Tibial artery (tissue), 4 donors: ENCODE data around the gene USB1.
A peak's percentile ranks its signal among the peaks of the same experiment; 100 is the strongest.

Experiments
- DNase-seq, 2 donors: peaks; one replicate each; pipeline ENCODE4 v3.0.0-alpha.2; 2019
- H3K27ac ChIP-seq, 2 donors: fragments of 200-600 bp; sonication (generic) in 1 of 2; 1 replicate in 1 of 2; 2 replicates in 1 of 2; pipeline ENCODE4 v1.5.1; 2018 to 2019; ENCODE audit warnings: mild to moderate bottlenecking in 1 of 2
- H3K27me3 ChIP-seq, 2 donors: fragments of 200-600 bp; sonication (generic) in 1 of 2; one replicate each; pipeline versions ENCODE4 v1.5.1 to v1.6.0; 2016 to 2019
- H3K36me3 ChIP-seq, 3 donors: fragments of 200-600 bp; sonication (generic) in 2 of 3; one replicate each; pipeline ENCODE4 v1.5.1; 2016 to 2019; ENCODE audit warnings: mild to moderate bottlenecking in 2 of 3
- H3K4me1 ChIP-seq, 4 donors: fragments of 200-600 bp; sonication (generic) in 2 of 4; 1 replicate in 3 of 4; 2 replicates in 1 of 4; pipeline ENCODE4 v1.5.1; 2016 to 2019
- H3K4me3 ChIP-seq, 2 donors: fragments of 200-600 bp; sonication (generic) in 1 of 2; 1 replicate in 1 of 2; 2 replicates in 1 of 2; pipeline ENCODE4 v1.5.1; 2018 to 2019; ENCODE audit warnings: mild to moderate bottlenecking in 2 of 2
- H3K9me3 ChIP-seq, 3 donors: fragments of 200-600 bp; sonication (generic) in 1 of 3; one replicate each; pipeline ENCODE4 v1.5.1; 2016 to 2019
- intact Hi-C: fragments of 100-400 bp; cut with DNase I; formaldehyde crosslinking; loops from one replicate; pipeline ENCODE4 v1.15.0; 2023; ENCODE audit warnings: low total_unique reads
- TF ChIP-seq, protein P1 (sequence below), 2 experiments: fragments of 200-600 bp in 1 of 2; fragments of 450-650 bp in 1 of 2; IDR thresholded peaks; one replicate each; pipeline ENCODE4 v1.5.1; 2017 to 2019; ENCODE audit warnings: antibody characterized with exemption in 2 of 2, mild to moderate bottlenecking in 1 of 2, moderate library complexity in 1 of 2

The USB1 gene, protein sequence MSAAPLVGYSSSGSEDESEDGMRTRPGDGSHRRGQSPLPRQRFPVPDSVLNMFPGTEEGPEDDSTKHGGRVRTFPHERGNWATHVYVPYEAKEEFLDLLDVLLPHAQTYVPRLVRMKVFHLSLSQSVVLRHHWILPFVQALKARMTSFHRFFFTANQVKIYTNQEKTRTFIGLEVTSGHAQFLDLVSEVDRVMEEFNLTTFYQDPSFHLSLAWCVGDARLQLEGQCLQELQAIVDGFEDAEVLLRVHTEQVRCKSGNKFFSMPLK

DNA sequence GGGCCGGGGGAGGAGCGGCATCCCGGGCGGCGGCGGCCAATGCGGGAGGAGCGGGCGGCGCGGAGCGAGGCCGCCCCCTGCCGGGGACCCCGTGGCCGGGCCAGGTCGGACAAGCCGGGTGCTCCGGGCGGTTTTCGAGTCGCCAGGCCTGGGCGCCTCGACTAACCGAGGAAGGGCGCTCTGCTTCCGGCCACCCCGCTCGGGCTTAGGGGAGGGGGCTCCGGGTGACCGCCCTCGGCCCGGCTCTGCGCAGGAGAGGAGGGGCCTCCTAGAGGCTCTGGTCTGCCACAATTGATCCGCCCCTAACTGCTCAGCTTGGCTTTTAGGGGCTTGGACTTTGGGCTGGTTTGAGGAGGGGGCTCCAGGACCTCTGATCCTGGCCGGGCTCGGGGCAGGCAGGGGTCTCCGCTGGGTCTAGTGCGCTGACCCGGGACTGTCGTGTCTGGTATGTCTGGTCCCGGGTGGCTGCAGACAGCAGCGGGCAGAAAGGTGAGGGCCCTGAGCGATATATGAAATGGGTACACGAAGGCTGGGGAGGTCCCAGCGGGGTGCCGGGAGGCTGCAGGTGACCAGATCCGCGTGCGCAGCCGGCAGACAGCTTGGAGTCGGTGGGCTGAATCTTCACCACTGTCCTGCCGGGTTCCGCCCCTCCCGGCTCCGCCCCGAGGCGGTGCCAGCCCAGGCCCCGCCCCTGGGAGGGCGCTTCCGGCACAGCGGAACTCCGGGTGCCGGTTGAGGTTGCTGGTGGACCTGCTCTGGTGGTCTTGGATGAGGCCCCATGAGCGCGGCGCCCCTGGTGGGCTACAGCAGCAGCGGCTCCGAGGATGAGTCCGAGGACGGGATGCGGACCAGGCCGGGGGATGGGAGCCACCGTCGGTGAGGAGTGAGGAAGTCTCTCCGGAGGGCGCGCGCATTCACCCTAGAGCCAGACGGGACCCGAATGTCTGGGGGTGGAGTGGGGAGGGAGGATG, at the start of gene USB1:
Gene USB1, plus strand, starts transcription at position 702 of the 971 bp plus-strand sequence. Its CDS starts 77 bp downstream, at position 779.
- peak; percentile 75 to 92 for DNase-seq
- intact Hi-C loops: loop anchor here (5.0 kb wide), 2 partner anchors 99 to 269 kb away; no protein-coding TSS in a partner anchor
- peaks cover 21 to 35% (median 21%) of the 10 kb centered on the region in 3 donors for H3K36me3 ChIP-seq
- H3K27ac ChIP-seq: peak within 1 kb of the TSS; percentile 90 to 98
- no peaks in the 10 kb centered on the region for H3K27me3 ChIP-seq
- H3K4me1 ChIP-seq: peaks cover 5 to 48% (median 30%) of the 10 kb centered on the region in 4 donors
- no peaks in the 10 kb centered on the region for H3K9me3 ChIP-seq
- H3K4me3 ChIP-seq: peak within 1 kb of the TSS; percentile 79 to 91
- TF ChIP-seq, protein P1, sequence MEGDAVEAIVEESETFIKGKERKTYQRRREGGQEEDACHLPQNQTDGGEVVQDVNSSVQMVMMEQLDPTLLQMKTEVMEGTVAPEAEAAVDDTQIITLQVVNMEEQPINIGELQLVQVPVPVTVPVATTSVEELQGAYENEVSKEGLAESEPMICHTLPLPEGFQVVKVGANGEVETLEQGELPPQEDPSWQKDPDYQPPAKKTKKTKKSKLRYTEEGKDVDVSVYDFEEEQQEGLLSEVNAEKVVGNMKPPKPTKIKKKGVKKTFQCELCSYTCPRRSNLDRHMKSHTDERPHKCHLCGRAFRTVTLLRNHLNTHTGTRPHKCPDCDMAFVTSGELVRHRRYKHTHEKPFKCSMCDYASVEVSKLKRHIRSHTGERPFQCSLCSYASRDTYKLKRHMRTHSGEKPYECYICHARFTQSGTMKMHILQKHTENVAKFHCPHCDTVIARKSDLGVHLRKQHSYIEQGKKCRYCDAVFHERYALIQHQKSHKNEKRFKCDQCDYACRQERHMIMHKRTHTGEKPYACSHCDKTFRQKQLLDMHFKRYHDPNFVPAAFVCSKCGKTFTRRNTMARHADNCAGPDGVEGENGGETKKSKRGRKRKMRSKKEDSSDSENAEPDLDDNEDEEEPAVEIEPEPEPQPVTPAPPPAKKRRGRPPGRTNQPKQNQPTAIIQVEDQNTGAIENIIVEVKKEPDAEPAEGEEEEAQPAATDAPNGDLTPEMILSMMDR (IDR thresholded peaks at IDR 0.05): peak; percentile 54 to 57

DNA sequence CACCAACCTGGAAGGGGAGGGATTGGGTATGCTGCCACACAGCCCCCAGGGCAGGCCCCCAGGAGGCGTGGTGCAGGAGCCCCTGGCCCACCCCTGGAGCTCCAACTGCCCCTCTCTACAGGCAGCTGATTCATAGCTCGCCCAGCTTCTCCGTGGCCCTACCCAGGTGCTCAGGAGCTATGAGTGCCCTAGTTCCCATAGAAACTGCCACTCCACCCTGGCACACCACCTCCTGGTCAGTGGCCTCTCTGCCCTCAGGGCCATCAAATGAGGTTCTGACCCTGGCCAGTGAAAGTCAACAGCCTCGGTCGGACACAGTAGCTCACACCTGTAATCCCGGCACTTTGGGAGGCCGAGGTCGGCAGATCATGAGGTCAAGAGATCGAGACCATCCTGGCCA, 48.3 kb upstream of the USB1 start:
- H3K9me3 ChIP-seq: no peaks in the 10 kb centered on the region
- DNase-seq: no peak
- no peak overlapping the region for H3K27ac ChIP-seq
- H3K27me3 ChIP-seq: peaks cover 0 to 35% of the 10 kb centered on the region in 2 donors
- H3K4me3 ChIP-seq: no peak overlapping the region
- intact Hi-C loops: no loop called here
- TF ChIP-seq, protein P1 (IDR thresholded peaks at IDR 0.05): no peak
- no peaks in the 10 kb centered on the region for H3K4me1 ChIP-seq
- H3K36me3 ChIP-seq: no peaks in the 10 kb centered on the region

DNA sequence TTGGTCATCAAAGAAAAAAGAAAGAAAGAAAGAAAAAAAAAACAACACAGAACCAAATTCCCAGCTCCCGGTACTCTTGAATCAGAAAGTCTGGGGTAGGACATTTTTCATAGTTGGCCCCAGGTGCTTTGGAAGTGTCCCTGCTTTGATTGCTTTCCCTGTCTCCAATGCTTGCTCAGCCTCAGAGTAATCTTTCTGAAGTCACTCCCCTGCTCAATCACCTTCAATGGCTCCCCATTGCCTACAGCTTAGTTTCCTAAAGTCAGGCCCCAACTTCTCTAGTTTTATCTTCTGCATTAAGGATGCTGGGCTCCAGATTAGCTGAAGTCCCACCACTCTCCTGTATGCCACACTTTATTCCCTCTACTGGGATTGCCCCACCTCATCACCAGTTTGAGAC, 47.4 kb upstream of the USB1 start:
- TF ChIP-seq, protein P1 (IDR thresholded peaks at IDR 0.05): no peak
- no peaks in the 10 kb centered on the region for H3K36me3 ChIP-seq
- H3K4me3 ChIP-seq: no peak overlapping the region
- peaks cover 0 to 38% of the 10 kb centered on the region in 2 donors for H3K27me3 ChIP-seq
- H3K27ac ChIP-seq: no peak overlapping the region
- no peaks in the 10 kb centered on the region for H3K9me3 ChIP-seq
- no peak for DNase-seq
- intact Hi-C loops: no loop called here
- no peaks in the 10 kb centered on the region for H3K4me1 ChIP-seq

DNA sequence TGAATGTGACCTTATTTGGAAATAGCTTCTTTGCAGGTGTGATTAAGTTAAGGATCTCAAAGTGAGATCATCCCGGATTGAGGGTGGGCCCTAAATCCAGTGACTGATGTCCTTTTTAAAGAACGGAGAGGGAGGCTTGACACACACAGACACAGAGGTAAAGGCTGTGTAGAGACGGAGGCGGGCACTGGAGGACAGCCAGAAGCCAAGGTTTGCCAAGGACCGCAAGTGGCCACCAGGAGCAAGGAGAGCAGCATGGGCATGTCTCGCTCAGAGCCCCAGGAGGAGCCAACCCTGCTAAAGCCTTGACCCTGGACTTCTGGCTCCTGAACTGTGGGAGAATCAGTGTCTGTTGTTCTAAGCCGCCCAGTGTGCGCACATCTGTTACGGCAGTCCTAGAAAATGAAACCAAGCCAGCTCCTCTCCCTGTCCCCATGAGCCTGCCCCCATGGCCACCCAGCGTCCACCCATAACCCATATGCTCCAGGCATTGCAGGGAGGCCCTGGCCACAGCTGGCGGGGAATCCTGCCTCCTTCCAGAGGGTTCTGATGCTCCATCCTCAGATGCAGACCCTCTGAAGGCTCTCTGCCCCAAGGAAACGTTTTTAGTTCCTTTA, 45.5 kb upstream of the USB1 start:
- H3K36me3 ChIP-seq: no peaks in the 10 kb centered on the region
- H3K27ac ChIP-seq: no peak overlapping the region
- DNase-seq: no peak
- H3K4me3 ChIP-seq: no peak overlapping the region
- peaks cover 0 to 33% of the 10 kb centered on the region in 2 donors for H3K27me3 ChIP-seq
- H3K9me3 ChIP-seq: no peaks in the 10 kb centered on the region
- intact Hi-C loops: no loop called here
- H3K4me1 ChIP-seq: no peaks in the 10 kb centered on the region
- TF ChIP-seq, protein P1 (IDR thresholded peaks at IDR 0.05): no peak

DNA sequence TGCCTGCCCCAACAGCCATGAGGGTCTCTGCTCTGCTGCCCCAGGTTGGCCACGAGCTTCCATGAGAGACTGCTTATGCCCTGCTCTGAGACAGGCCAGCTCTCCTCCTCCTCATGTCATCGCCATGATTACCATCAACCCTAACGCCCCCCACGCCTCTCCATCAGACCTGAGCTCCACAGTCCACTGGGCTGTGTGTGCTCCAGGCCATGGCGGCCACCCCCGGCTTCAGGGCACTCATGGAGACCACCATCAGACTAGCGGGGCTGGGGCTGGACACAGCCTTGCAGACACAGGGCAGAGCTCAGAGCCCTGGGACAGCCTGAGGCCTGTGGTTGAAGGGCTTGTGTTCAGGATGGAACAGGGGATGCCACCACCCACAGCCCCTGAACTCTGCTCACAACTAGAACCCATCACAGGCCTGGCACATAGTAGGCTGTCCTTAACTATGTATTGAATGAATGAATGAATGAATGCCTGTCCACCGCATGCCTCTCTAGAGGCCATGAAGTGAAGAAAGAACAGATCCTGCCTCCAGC, 44.9 kb upstream of the USB1 start:
- DNase-seq: no peak
- H3K27ac ChIP-seq: no peak overlapping the region
- no peaks in the 10 kb centered on the region for H3K4me1 ChIP-seq
- H3K4me3 ChIP-seq: no peak overlapping the region
- TF ChIP-seq, protein P1 (IDR thresholded peaks at IDR 0.05): no peak
- no peaks in the 10 kb centered on the region for H3K9me3 ChIP-seq
- peaks cover 0 to 31% of the 10 kb centered on the region in 2 donors for H3K27me3 ChIP-seq
- intact Hi-C loops: no loop called here
- no peaks in the 10 kb centered on the region for H3K36me3 ChIP-seq
